Raji (cell line): ENCODE data around the gene PPP1R3G.

Experiments used
- POLR2A ChIP-seq: IDR thresholded peaks from 2 replicates; pipeline ENCODE4 v1.6.1; 2011; ENCODE audit warnings: low read depth, low read length, control low read depth; ENCODE audit not compliant: insufficient read depth

PPP1R3G gene

GRCh38 chr6:5066456-5067093 lies 18.6 kb upstream of the PPP1R3G start:
- TF ChIP-seq POLR2A: no peak

GRCh38 chr6:5067305-5067704 lies 17.8 kb upstream of the PPP1R3G start:
- no peak for TF ChIP-seq POLR2A

DNA sequence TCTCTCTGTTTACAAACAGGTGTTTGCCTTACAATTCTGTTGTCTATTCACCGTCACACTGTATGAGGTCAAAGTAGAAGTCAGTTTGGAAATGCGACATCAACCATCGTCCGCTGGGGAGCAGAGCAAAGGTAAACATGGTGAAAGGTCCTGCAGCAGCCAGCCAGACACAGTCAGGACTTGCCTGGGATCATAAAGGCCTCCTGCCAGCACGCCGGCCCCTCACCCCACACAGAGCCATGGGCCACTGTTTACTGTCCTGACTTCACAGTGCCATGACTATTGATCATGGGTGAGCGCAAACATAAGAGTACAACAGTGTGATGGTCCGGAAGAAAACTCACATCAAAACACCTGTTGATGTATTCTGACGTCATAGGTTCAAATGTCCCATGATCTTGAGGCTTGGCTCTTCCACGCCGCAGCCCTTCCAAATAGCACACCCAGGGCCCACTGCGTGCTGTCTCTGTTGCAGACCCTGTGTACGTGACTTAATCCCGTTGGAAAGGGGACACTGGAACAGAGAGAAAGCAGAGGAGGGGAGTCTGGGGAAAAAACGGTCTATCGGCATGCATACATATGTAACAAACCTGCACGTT lies 16.9 kb upstream of the PPP1R3G start:
- TF ChIP-seq POLR2A: no peak

- TF ChIP-seq POLR2A: no peak
These were observed 13.9 kb upstream of the PPP1R3G start for GRCh38 chr6:5071216-5071615.

- no peak for TF ChIP-seq POLR2A
These were observed 12.7 kb upstream of the PPP1R3G start for GRCh38 chr6:5072440-5072839.

GRCh38 chr6:5073992-5074391 lies 11.1 kb upstream of the PPP1R3G start:
- no peak for TF ChIP-seq POLR2A

- TF ChIP-seq POLR2A: no peak
These were observed 8.2 kb upstream of the PPP1R3G start for GRCh38 chr6:5076931-5077330.

- TF ChIP-seq POLR2A: no peak
These were observed 6.9 kb upstream of the PPP1R3G start for GRCh38 chr6:5078121-5078669.

DNA sequence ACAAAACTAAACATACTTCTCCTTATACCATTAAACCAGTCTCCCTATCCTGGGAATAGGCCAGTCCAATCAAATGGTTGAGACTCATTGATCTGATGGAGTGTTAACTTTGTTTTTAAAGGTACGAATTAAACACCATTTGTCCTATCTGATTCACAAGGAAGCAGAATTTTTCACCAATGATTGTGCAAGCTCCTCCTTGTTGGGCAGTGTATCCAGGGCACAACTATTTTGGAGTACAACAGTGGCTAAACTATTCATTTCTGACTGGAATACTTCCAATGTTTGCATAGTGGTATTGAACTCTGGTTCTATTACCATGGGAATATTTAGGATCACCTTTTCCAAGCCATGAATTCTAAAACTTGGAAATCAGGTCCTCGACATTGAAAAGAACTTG lies 5.4 kb upstream of the PPP1R3G start:
- no peak for TF ChIP-seq POLR2A

DNA sequence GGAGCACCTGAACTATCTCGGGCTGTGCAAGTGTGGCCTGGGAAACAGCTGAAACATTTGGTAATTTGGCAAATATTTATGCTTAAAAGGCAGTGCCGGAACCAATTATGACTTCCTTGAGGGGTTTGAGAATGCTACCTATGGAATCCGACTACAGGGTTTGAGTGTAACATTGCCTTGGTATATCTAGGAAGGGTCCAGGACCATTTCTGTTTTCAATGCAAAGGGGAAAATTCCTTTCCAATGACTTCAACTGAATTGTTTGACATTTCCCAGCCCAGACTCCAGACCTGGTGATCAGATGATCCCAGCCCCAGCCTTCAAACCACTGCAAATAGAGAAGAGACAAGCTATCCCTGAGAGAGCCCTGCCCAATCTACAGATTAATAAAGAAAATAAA lies 4.6 kb upstream of the PPP1R3G start:
- no peak for TF ChIP-seq POLR2A

DNA sequence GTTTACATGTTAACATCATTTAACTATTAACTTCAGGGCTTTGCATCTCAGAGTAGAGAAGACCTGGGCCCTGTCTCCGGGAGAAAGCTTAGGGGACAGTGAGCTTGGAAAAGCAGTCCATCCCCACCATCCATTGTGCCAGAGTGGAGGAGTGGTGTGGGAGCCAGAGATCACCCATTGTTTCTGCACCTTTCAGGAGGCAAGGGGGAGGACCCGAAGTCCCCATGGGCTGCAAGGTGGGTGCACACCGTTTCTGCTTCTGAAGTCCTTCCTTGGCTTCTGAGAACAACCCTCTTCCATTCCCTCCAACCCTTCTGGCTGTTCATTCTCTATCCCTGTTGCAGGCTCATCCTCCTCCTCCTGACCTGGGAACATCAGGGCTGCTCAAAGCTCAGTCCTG lies 4.0 kb upstream of the PPP1R3G start:
- no peak for TF ChIP-seq POLR2A

DNA sequence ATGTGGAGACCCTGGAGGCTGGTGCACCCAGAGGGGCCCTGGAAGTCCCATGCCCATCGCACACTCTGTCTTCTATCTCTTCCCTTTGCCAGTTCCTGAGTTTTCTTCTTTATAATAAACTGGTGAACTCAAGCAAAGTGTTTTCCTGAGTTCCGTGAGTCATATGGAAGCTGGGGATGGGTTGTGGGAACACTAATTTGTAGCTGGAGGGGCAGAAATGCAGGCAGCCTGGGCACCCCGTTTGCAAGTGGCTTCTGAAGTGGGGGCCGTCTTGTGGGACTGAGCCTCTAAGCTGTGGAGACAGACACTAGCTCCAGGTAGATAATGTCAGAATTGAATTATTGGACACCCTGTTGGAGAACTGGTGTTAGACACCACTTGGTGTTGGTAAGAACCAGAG lies 3.2 kb upstream of the PPP1R3G start:
- TF ChIP-seq POLR2A: no peak

- TF ChIP-seq POLR2A: no peak
These were observed 2.4 kb upstream of the PPP1R3G start for GRCh38 chr6:5082487-5083306.

DNA sequence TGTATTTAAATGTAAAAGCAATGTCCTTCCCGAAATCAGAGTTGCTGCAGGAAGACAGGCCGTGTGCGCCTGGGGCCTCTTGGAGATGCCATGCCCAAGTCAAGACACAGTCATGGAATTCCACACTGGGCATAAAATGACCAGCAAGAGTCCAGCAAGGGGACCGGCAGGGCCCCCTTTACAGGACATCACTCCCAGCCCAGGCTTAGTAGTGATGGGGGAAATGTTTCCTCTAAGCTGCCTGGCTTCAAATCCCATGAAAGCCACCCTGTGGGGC lies 1.9 kb upstream of the PPP1R3G start:
- no peak for TF ChIP-seq POLR2A

GRCh38 chr6:5083813-5084359 lies 1.3 kb upstream of the PPP1R3G start:
- TF ChIP-seq POLR2A: no peak

- TF ChIP-seq POLR2A: no peak
These were observed 771 bp upstream of the PPP1R3G start for GRCh38 chr6:5084360-5084780.
